Measurements from ENCODE around the gene PPM1F. TPM values are rescaled to one million over a fixed set of nuclear protein-coding genes. Genes with fewer than 3 reads are reported as not detected.

The PPM1F gene
- total RNA-seq, 1 donor from 2014 or later, result 26.2 TPM

DNA sequence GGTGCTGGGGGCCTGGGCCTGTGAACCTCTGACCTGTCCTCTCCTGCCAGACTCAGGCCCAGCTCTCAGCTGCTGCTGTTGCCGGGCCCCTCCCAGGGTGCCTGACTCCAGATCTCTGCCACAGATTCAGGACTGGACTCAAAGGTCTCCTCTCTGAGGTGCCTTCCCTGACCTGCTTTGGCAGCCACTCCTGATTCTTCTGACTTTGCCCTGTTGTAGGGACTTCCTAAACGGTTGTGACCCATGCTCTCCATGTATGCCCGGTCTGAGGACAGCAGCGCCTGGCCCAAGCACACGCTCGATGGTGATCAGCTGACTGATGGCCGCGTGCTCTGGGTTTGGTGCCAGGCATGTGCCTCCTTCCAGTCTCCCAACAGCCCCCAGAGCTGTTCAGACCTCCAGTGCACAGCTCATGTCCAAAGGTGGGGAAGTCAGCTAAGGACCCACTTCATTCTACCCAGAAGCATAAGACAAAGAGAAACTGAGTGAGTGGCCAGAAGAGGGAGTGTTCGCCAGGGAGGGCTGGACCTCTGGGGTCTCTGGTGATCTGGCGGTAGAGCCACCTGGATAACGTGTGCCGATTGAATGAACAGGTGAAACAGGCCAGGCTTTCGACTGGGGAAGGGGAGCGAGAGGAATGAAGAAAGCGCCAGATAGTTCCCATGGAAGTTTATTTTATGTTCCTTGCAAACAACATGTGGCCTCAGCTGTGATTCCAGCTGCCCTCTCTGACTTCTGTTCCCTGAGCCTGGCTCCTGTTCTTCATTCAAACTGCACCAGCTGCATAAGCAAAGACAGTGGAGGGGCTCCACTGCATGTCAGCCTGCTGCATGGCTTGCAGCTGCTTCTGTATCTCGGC lies 38.0 kb upstream of the PPM1F start:
- H3K4me1 Mint-ChIP-seq (ENCODE audit: low read depth), result no peaks in the 10 kb centered on the region
- H3K27me3 Mint-ChIP-seq (ENCODE audit: low read depth), result peaks cover 27% of the 10 kb centered on the region
- no peaks in the 10 kb centered on the region for H3K9me3 Mint-ChIP-seq (ENCODE audit: low read depth)
- H3K36me3 Mint-ChIP-seq (ENCODE audit: low read depth), result no peaks in the 10 kb centered on the region
- no peak overlapping the region for H3K4me3 Mint-ChIP-seq (ENCODE audit: unreplicated experiment)
- no peak for DNase-seq (ENCODE audit: low spot score)
- H3K27ac Mint-ChIP-seq (ENCODE audit: unreplicated experiment), result no peak overlapping the region
- TF ChIP-seq, protein P1, sequence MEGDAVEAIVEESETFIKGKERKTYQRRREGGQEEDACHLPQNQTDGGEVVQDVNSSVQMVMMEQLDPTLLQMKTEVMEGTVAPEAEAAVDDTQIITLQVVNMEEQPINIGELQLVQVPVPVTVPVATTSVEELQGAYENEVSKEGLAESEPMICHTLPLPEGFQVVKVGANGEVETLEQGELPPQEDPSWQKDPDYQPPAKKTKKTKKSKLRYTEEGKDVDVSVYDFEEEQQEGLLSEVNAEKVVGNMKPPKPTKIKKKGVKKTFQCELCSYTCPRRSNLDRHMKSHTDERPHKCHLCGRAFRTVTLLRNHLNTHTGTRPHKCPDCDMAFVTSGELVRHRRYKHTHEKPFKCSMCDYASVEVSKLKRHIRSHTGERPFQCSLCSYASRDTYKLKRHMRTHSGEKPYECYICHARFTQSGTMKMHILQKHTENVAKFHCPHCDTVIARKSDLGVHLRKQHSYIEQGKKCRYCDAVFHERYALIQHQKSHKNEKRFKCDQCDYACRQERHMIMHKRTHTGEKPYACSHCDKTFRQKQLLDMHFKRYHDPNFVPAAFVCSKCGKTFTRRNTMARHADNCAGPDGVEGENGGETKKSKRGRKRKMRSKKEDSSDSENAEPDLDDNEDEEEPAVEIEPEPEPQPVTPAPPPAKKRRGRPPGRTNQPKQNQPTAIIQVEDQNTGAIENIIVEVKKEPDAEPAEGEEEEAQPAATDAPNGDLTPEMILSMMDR (IDR thresholded peaks at IDR 0.05), result no peak

DNA sequence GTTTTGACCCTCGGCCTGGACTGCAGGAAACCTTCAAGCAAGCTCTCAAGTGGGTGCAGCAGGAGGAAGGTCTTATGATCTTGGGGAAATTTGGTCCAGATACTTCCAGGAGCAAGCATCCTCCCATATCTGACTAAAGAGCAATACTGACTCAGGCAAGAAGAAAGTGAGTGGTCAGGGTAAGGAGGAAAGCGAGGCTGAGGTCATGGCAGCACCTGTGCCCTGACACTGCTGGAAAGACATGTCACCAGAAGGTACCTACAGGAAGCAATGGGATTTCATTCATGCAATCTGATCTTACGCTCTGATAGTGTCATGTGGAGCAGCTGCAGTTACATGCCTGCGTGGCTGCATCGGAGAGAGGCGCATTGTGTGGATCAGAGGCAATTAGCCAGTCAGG lies 36.4 kb upstream of the PPM1F start:
- no peaks in the 10 kb centered on the region for H3K36me3 Mint-ChIP-seq (ENCODE audit: low read depth)
- TF ChIP-seq, protein P1 (IDR thresholded peaks at IDR 0.05), result no peak
- H3K27me3 Mint-ChIP-seq (ENCODE audit: low read depth), result peaks cover 27% of the 10 kb centered on the region
- no peak for DNase-seq (ENCODE audit: low spot score)
- no peak overlapping the region for H3K4me3 Mint-ChIP-seq (ENCODE audit: unreplicated experiment)
- H3K9me3 Mint-ChIP-seq (ENCODE audit: low read depth), result no peaks in the 10 kb centered on the region
- no peaks in the 10 kb centered on the region for H3K4me1 Mint-ChIP-seq (ENCODE audit: low read depth)
- H3K27ac Mint-ChIP-seq (ENCODE audit: unreplicated experiment), result no peak overlapping the region

DNA sequence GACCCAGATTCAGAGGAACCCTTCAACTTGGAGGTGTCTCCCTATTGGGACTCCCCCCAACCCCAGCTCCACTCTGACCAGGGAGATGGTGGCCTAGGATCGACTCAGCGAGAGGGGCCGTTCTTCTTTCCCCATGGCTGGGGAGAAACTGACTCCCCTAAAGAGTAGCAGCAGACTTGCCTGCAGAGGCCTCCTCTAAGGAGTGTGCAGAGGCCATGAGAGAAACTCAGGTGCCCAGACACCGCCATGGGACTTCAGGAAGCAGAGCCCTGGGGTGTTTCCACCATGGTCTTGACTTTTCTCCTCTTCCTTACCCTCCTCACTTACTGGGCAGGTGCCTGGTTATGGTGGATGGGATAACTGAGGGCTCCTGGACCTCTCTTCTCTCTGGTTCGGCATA lies 32.6 kb upstream of the PPM1F start:
- TF ChIP-seq, protein P1 (IDR thresholded peaks at IDR 0.05), result no peak
- H3K36me3 Mint-ChIP-seq (ENCODE audit: low read depth), result no peaks in the 10 kb centered on the region
- peaks cover 20% of the 10 kb centered on the region for H3K27me3 Mint-ChIP-seq (ENCODE audit: low read depth)
- no peak for DNase-seq (ENCODE audit: low spot score)
- H3K4me3 Mint-ChIP-seq (ENCODE audit: unreplicated experiment), result no peak overlapping the region
- peaks cover 21% of the 10 kb centered on the region for H3K4me1 Mint-ChIP-seq (ENCODE audit: low read depth)
- H3K27ac Mint-ChIP-seq (ENCODE audit: unreplicated experiment), result no peak overlapping the region
- H3K9me3 Mint-ChIP-seq (ENCODE audit: low read depth), result no peaks in the 10 kb centered on the region

DNA sequence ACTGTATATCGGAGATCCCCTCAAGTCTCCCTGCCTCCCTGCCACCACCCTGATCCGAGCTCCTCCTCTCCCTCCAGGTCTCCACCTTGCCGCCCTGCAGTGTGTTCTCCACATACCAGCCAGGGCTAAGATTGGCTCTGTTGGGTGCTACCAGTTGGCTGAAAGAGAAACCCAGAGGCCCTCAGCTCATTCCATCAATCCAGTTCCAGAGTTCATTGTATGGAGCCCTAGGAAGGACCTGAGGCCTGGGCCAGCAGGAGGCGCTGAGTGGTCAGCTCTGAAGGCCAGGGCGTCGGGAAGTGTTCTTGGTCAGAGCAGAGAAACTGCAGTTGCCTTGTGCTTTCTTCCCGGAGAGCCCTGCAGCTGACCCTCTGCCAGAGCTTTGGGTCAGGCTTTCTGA lies 32.1 kb upstream of the PPM1F start:
- TF ChIP-seq, protein P1 (IDR thresholded peaks at IDR 0.05), result peak; percentile 48
- DNase-seq (ENCODE audit: low spot score), result no peak
- Mint-ChIP-seq H3K36me3 (ENCODE audit: low read depth) (no peaks in the 10 kb centered on the region), H3K4me3 (ENCODE audit: unreplicated experiment) (no peak overlapping the region), H3K27me3 (ENCODE audit: low read depth) (peaks cover 17% of the 10 kb centered on the region), H3K27ac (ENCODE audit: unreplicated experiment) (no peak overlapping the region), H3K4me1 (ENCODE audit: low read depth) (peaks cover 21% of the 10 kb centered on the region), H3K9me3 (ENCODE audit: low read depth) (no peaks in the 10 kb centered on the region)

DNA sequence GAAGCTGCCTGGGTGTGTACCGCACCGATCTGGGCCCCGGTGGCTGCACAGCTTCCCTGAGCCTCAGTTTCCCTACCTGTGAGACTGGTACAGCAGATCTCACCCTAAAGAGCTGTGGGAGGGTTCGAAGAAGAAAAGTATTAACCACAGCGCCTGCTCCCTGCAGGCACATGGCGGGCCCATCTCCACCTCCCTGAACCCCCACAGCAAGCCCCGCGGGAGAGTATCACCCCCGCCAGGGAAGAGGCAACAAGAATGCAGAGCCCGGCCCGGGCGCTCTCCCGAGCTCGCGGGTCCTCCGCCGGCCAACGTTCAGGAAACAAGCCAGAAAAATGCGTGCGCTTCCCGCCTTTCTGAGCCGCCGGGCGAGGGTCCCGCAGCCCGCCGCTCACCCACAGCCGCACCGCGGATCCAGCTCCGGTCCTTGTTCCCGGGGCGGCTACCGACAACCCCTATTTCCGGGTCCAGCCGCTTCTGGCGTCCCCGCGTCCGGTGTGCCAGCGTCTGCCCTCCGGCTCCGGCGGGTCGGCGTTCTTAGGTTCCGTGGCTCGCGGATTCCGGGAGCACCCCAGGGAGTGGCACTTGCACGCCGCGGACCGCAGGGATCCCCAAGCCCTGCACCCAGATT lies 29.8 kb upstream of the PPM1F start, which contains the start of gene TOP3B:
Gene TOP3B, minus strand, starts transcription at position 450 of the 628 bp plus-strand sequence. CDS start 7,078 bp downstream, outside the sequence.
- peak within 1 kb of the TSS; percentile 59 for H3K27ac Mint-ChIP-seq (ENCODE audit: unreplicated experiment)
- H3K4me3 Mint-ChIP-seq (ENCODE audit: unreplicated experiment), result peak within 1 kb of the TSS; percentile 85
- H3K4me1 Mint-ChIP-seq (ENCODE audit: low read depth), result peaks cover 21% of the 10 kb centered on the region
- no peaks in the 10 kb centered on the region for H3K9me3 Mint-ChIP-seq (ENCODE audit: low read depth)
- H3K27me3 Mint-ChIP-seq (ENCODE audit: low read depth), result peaks cover under 1% of the 10 kb centered on the region
- H3K36me3 Mint-ChIP-seq (ENCODE audit: low read depth), result peaks cover 4% of the 10 kb centered on the region
- TF ChIP-seq, protein P1 (IDR thresholded peaks at IDR 0.05), result peak; percentile 7
- DNase-seq (ENCODE audit: low spot score), result no peak
